Fibroblast of villous mesenchyme (primary cell): ENCODE measurements around the gene FKBP15. TPM values are rescaled to one million over a fixed set of nuclear protein-coding genes. Genes with fewer than 3 reads are reported as not detected.
A peak's percentile ranks its signal among the peaks of the same experiment; 100 is the strongest.

Experiments used
- DNase-seq: peaks from one replicate; pipeline ENCODE4 v3.0.0-alpha.2; 2010; ENCODE audit warnings: low read depth
- H3K4me3 ChIP-seq: 2 replicates; pipeline ENCODE4 v1.5.1; 2011; ENCODE audit warnings: low read depth, mild to moderate bottlenecking, low read length
- total RNA-seq: library from RNA; depleted of rRNA; stranded (reverse); fragments of >200 nt; gene quantifications from 2 replicates; pipeline ENCODE4 v1.2.3, GENCODE V29; 2012
- TF ChIP-seq, protein P1 (sequence below): IDR thresholded peaks from 2 replicates; pipeline ENCODE4 v1.5.1; 2012; ENCODE audit warnings: low read depth, mild to moderate bottlenecking, low read length; ENCODE audit not compliant: insufficient read depth

The FKBP15 gene
- total RNA-seq, 1 donor = 25.9 TPM

GRCh38 chr9:113163001-113163400, 58.1 kb downstream of the FKBP15 start:
- DNase-seq = no peak
- TF ChIP-seq, protein P1, sequence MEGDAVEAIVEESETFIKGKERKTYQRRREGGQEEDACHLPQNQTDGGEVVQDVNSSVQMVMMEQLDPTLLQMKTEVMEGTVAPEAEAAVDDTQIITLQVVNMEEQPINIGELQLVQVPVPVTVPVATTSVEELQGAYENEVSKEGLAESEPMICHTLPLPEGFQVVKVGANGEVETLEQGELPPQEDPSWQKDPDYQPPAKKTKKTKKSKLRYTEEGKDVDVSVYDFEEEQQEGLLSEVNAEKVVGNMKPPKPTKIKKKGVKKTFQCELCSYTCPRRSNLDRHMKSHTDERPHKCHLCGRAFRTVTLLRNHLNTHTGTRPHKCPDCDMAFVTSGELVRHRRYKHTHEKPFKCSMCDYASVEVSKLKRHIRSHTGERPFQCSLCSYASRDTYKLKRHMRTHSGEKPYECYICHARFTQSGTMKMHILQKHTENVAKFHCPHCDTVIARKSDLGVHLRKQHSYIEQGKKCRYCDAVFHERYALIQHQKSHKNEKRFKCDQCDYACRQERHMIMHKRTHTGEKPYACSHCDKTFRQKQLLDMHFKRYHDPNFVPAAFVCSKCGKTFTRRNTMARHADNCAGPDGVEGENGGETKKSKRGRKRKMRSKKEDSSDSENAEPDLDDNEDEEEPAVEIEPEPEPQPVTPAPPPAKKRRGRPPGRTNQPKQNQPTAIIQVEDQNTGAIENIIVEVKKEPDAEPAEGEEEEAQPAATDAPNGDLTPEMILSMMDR = no peak
- H3K4me3 ChIP-seq = no peak overlapping the region

DNA sequence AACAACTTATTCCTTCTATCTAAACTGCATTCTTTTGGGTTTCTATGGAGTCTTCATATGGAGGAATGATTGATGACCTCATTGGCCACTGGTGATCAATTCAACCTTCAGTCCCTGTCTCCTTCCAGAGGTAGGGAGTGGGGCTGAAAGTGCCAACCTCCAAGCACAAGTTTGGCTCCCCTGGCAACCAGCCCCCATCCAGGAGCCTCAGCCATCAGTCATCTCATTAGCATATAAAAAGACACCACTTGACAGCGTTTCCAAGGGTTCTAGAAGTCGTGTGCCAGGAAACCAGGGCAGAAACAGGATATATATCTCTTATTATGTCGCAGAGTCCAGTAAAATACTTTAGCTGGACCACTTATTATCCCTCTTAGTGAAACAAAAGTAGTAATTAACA, 60.5 kb downstream of the FKBP15 start:
- DNase-seq = no peak
- TF ChIP-seq, protein P1 = no peak
- H3K4me3 ChIP-seq = no peak overlapping the region

DNA sequence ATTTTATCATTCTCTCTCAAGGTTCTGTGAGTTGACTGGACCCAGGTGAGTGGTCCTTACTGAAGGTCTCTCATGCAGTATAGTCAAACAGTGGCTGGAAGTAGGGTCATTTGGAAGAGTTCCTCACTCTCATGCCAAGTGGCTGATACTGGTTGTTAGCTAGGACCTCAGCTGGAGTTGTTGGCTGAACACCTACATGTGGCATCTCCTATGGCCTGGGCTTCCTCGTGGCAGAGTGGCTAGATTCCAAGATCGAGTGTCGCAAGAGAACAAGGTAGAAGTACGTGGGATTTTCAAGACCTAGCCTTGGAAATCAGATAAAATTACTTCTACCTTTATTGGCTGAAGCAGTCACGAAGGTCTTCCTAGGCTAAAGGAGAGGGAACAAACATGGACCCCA, 62.6 kb downstream of the FKBP15 start:
- DNase-seq = no peak
- TF ChIP-seq, protein P1 = no peak
- no peak overlapping the region for H3K4me3 ChIP-seq

GRCh38 chr9:113156880-113157279, 64.2 kb downstream of the FKBP15 start:
- H3K4me3 ChIP-seq = no peak overlapping the region
- DNase-seq = no peak
- TF ChIP-seq, protein P1 = no peak

GRCh38 chr9:113155911-113156588, 65.0 kb downstream of the FKBP15 start:
- no peak for DNase-seq
- TF ChIP-seq, protein P1 = no peak
- no peak overlapping the region for H3K4me3 ChIP-seq

GRCh38 chr9:113154946-113155345, 66.1 kb downstream of the FKBP15 start:
- no peak overlapping the region for H3K4me3 ChIP-seq
- TF ChIP-seq, protein P1 = no peak
- DNase-seq = peak; percentile 70

GRCh38 chr9:113154471-113154870, 66.6 kb downstream of the FKBP15 start:
- TF ChIP-seq, protein P1 = no peak

More at GRCh38 chr9:113154471-113154870, 66.6 kb downstream of the FKBP15 start:
- no peak overlapping the region for H3K4me3 ChIP-seq
- DNase-seq = peak; percentile 76
